Fibroblast of mammary gland (primary cell): Measurements from ENCODE around the gene PDE9A.

Source experiments
- DNase-seq: peaks from one replicate; pipeline ENCODE4 v3.0.0-alpha.2; 2010; ENCODE audit warnings: low read depth
- H3K4me3 ChIP-seq: 2 replicates; pipeline ENCODE4 v1.5.1; 2011; ENCODE audit warnings: low read depth, mild to moderate bottlenecking, low read length, moderate library complexity; ENCODE audit not compliant: control insufficient read depth
- TF ChIP-seq, protein P1 (sequence below): conservative IDR thresholded peaks from 2 replicates; pipeline ENCODE4 v1.5.1; 2011; ENCODE audit warnings: low read depth, low read length, inconsistent platforms; ENCODE audit not compliant: control insufficient read depth, insufficient read depth

Gene PDE9A

DNA sequence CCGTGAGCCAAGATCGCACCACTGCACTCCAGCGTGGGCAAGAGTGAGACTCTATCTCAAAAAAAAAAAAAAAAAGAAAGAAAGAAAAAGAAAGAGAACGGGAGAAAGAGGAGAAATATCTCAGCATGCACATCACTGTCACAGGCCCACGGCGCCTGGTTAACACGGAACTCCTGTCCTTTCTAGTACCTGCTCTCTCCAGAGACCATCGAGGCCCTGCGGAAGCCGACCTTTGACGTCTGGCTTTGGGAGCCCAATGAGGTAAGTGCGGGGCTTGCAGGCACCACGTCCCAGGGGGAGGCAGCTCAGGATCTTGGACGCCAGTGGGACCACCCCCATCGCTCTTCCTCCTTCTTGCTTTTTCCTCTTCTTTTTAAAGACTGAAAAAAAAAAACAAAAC lies 100.4 kb downstream of the PDE9A start:
- TF ChIP-seq, protein P1, sequence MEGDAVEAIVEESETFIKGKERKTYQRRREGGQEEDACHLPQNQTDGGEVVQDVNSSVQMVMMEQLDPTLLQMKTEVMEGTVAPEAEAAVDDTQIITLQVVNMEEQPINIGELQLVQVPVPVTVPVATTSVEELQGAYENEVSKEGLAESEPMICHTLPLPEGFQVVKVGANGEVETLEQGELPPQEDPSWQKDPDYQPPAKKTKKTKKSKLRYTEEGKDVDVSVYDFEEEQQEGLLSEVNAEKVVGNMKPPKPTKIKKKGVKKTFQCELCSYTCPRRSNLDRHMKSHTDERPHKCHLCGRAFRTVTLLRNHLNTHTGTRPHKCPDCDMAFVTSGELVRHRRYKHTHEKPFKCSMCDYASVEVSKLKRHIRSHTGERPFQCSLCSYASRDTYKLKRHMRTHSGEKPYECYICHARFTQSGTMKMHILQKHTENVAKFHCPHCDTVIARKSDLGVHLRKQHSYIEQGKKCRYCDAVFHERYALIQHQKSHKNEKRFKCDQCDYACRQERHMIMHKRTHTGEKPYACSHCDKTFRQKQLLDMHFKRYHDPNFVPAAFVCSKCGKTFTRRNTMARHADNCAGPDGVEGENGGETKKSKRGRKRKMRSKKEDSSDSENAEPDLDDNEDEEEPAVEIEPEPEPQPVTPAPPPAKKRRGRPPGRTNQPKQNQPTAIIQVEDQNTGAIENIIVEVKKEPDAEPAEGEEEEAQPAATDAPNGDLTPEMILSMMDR = no peak
- no peak overlapping the region for H3K4me3 ChIP-seq

DNA sequence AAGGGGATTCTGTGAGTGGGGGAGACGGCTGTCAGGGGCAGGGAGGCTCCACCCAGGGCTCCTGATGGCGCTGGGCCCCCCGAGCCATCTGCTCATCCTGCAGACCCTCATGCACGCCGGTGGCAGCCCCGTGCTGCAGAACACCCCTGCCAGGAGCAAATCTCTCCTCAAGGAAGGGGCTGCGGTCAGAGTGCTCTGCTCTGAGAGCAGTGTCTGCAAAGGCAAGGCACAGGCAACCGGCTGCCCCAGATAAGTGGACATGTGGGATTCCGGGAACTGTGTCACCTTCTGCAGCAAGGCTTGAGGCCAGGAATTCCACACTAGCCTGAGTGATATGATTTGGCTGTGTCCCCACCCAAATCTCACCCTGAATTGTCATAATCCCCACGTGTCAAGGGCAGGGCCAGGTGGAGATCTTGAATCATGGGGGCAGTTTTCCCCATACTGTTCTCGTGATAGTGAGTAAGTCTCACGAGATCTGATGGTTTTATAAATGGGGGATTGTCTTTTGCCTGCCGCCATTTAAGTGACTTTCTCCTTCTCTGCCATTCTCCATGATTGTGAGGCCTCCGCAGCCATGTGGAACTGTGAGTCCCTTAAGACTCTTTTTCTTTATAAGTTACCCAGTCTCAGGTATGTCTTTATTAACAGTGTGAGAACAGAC lies 101.0 kb downstream of the PDE9A start:
- DNase-seq = no peak
- TF ChIP-seq, protein P1 = no peak

More for the DNA sequence above, 100.4 kb downstream of the PDE9A start:
- DNase-seq = no peak

DNA sequence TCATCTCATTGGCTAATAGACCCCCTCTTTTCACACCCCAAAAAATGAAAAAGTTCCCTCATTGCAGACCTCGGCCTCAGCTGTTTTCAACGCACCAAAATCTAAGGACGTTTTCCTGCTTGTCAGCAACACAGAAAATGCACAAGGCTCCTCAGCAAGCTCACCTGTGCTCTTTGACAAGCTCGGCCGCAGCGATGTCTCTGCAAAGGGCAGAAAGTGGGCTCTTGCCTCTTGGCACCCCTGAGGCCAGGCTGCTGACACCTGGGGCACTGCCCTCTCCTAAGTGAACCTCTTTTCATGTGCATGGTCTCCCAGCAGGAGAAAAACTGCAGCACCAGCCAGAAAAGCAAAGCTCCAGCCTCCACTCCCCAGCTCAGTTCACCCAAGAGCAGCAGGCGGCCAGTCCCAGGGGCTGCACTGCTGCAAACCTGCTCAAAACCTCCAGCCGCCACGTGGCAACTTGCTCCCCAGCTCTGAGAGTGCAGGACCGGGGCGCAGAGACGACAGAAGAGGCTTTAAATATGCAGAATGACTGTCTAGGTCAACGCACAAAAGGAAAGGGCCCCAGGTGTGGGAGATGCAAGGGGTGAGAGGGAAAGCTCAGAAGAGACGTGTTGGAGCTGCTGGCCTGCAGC lies 101.7 kb downstream of the PDE9A start:
- TF ChIP-seq, protein P1 = no peak
- H3K4me3 ChIP-seq = no peak overlapping the region
- no peak for DNase-seq

More for the DNA sequence above, 101.0 kb downstream of the PDE9A start:
- no peak overlapping the region for H3K4me3 ChIP-seq

DNA sequence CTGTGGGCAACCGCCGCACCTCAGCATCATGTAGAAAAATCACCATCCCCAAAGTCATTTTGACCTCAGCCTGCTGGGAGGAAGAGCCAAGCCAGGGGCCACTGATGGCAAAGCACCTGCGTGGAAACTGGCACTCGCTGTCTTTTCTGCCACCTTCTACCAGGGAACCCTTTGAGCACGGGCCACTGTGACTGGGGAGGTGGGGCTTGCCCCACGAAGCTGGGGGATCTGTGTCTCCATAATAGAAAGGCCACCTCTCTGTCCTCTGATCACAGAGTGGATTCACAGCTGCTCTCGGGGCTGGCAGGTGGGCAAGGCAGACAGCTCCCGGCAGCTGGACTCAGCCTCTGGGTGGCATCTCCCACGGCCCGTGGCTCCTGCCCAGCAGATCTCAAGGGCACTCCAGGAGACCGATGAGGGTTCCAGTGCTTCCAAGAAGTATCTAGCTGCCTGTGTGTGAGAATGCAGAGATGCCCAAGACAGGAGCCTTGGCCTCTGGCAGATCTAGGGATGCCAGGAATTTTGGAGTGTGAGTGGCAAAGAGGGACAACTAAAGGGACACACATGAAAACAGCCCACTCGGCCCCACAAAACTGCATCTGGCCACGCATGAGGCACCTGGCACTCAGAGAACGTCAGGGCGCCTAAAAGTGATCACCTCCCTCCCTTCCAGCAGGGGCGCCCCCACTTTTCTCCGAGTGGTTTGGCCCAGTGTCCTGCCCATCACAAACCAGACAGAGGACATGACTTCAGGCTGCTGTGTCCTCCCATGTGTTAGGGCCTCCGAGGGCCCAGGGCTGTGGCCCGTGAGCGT lies 102.6 kb downstream of the PDE9A start:
- no peak for DNase-seq
- TF ChIP-seq, protein P1 = no peak

DNA sequence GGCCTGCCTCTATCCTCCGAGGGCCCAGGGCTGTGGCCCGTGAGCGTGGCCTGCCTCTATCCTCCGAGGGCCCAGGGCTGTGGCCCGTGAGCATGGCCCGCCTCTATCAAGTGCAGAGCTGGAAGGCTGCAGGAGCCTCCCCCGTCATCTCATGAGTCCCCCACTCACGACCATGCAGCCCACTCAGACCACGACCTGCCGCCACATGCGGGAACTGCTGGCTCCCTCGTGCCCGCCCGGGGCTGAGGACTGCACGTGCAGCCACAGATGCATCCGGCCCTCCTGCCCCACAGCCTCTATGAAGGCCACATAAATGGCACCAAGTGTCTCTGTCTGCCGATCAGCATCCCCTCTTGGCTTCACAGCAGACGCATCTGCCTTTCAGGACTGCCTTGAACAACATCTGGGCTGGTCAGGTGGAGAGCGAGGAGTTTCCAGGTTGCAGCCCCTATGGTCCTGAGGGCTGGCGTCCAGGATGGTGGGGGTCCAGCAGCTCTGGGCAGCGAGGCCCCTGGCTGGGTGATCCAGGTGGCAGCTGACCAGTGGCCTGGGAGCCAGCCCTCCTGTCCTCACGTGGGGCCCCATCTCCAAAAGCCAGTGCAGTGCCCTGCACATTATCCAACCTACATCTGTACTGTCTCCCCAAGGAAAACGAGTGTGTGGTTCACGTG lies 103.3 kb downstream of the PDE9A start:
- no peak for DNase-seq

More for the DNA sequence above, 102.6 kb downstream of the PDE9A start:
- no peak overlapping the region for H3K4me3 ChIP-seq

DNA sequence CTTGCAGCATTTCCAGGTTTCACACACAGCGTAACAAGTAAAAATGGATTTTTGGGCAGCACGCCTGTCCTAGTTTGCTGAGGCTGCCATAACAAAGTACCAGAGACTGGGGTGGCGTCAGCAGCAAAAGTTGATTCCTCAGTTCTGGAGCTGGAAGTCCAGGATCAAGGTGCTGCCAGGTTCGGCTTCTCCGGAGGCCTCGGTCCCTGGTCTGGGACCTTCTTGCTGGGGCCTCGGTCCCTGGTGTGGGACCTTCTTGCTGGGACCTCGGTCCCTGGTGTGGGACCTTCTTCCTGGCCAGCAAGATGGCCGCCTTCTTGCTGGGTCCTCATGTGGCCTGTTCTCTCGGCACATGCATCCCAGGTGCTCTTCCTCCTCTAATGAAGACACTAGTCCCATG lies 104.0 kb downstream of the PDE9A start:
- DNase-seq = no peak
- no peak overlapping the region for H3K4me3 ChIP-seq
- TF ChIP-seq, protein P1 = no peak

More for the DNA sequence above, 103.3 kb downstream of the PDE9A start:
- TF ChIP-seq, protein P1 = no peak
- H3K4me3 ChIP-seq = no peak overlapping the region
